SK-N-SH (cell line): ENCODE measurements around the gene SYPL2. TPM values are rescaled to one million over a fixed set of nuclear protein-coding genes. Genes with fewer than 3 reads are reported as not detected.

Experiments used
- CTCF ChIA-PET: fragments of 300-600, 350-600 bp; formaldehyde crosslinking; extraction: SDS; loops from one replicate; lab custom pipeline; 2021; lab: Yijun Ruan, JAX
- POLR2A ChIA-PET: fragments of 350-600 bp; sonication (Branson Sonifier 250); formaldehyde crosslinking; extraction: SDS; loops from one replicate; lab custom pipeline; 2020; ENCODE audit warnings: antibody characterized with exemption, inconsistent platforms; lab: Yijun Ruan, JAX
- DNase-seq: peaks from one replicate; pipeline ENCODE4 v3.0.0; 2012
- H2AFZ ChIP-seq: fragments of 200-600 bp; sonication (generic); 2 replicates; pipeline ENCODE4 v1.8.1; 2016; ENCODE audit warnings: antibody characterized with exemption, mild to moderate bottlenecking, low read depth
- H3F3A ChIP-seq: fragments of 200-600 bp; sonication (generic); replicated peaks from 2 replicates; pipeline ENCODE3; 2016; ENCODE audit warnings: antibody characterized with exemption, mild to moderate bottlenecking; ENCODE audit not compliant: insufficient read depth
- H3K27ac ChIP-seq, 2 experiments: fragments of 200-500 bp in 1 of 2; fragments of 200-600 bp in 1 of 2; sonication (Bioruptor generic) in 1 of 2; sonication (generic), shearing (Covaris generic) in 1 of 2; 2 replicates each; pipeline versions ENCODE4 v1.5.1 to v1.6.1; 2014 to 2016; ENCODE audit warnings: low read depth in 2 of 2, inconsistent platforms in 1 of 2, low read length in 1 of 2, mild to moderate bottlenecking in 1 of 2, mixed read lengths in 1 of 2
- H3K27me3 ChIP-seq: fragments of 200-600 bp; sonication (generic), shearing (Covaris generic); 2 replicates; pipeline ENCODE4 v1.6.1; 2016; ENCODE audit warnings: mixed run types; ENCODE audit not compliant: insufficient read depth
- H3K36me3 ChIP-seq, 2 experiments: fragments of 200-500 bp in 1 of 2; fragments of 200-600 bp in 1 of 2; sonication (Bioruptor generic) in 1 of 2; sonication (generic) in 1 of 2; replicated peaks in 1 of 2; 2 replicates each; pipeline versions ENCODE3 to v1.5.1; 2014 to 2016; ENCODE audit warnings: low read length in 1 of 2, mild to moderate bottlenecking in 1 of 2; ENCODE audit not compliant: insufficient read depth in 2 of 2, control insufficient read depth in 1 of 2
- H3K4me1 ChIP-seq, 2 experiments: fragments of 200-500 bp in 1 of 2; fragments of 200-600 bp in 1 of 2; sonication (Bioruptor generic) in 1 of 2; sonication (generic), shearing (Covaris generic) in 1 of 2; 2 replicates each; pipeline versions ENCODE4 v1.5.1 to v1.6.1; 2014 to 2016; ENCODE audit warnings: low read depth in 1 of 2, low read length in 1 of 2, mixed run types in 1 of 2; ENCODE audit not compliant: insufficient read depth in 2 of 2, control insufficient read depth in 1 of 2
- H3K4me2 ChIP-seq: fragments of 200-600 bp; sonication (generic), shearing (Covaris generic); 2 replicates; pipeline ENCODE4 v1.6.1; 2017; ENCODE audit warnings: mixed run types
- H3K4me3 ChIP-seq, 2 experiments: fragments of 200-500 bp in 1 of 2; fragments of 200-600 bp in 1 of 2; sonication (Bioruptor generic) in 1 of 2; sonication (generic), shearing (Covaris generic) in 1 of 2; 2 replicates each; pipeline versions ENCODE4 v1.5.1 to v1.8.1; 2014 to 2016; ENCODE audit warnings: low read depth in 2 of 2, inconsistent platforms in 1 of 2, low read length in 1 of 2, mild to moderate bottlenecking in 1 of 2, mixed read lengths in 1 of 2, moderate library complexity in 1 of 2
- H3K79me2 ChIP-seq: fragments of 200-600 bp; sonication (generic); 2 replicates; pipeline ENCODE4 v1.8.1; 2017; ENCODE audit warnings: mild to moderate bottlenecking; ENCODE audit not compliant: insufficient read depth
- H3K9ac ChIP-seq: fragments of 200-600 bp; sonication (generic); 2 replicates; pipeline ENCODE4 v1.6.1; 2017; ENCODE audit warnings: mixed run types
- H3K9me2 ChIP-seq: fragments of 200-600 bp; sonication (generic); 2 replicates; pipeline ENCODE4 v1.6.1; 2017; ENCODE audit warnings: mixed run types
- H3K9me3 ChIP-seq: fragments of 200-600 bp; sonication (generic); 2 replicates; pipeline ENCODE4 v1.6.1; 2017; ENCODE audit warnings: mixed run types, mild to moderate bottlenecking, moderate library complexity
- H4K20me1 ChIP-seq: fragments of 200-600 bp; sonication (generic); 2 replicates; pipeline ENCODE4 v1.6.1; 2017; ENCODE audit warnings: mild to moderate bottlenecking, mixed run types; ENCODE audit not compliant: insufficient read depth
- CHD2 ChIP-seq: fragments of 150-350 bp; IDR thresholded peaks from 2 replicates; pipeline ENCODE4 v1.6.1; 2018; ENCODE audit warnings: low read length; ENCODE audit not compliant: partially characterized antibody
- EP300 ChIP-seq, 2 experiments: IDR thresholded peaks; 2 replicates each; pipeline versions ENCODE4 v1.4.0 to v1.6.1; 2012; ENCODE audit warnings: borderline replicate concordance in 1 of 2, low read depth in 1 of 2, low read length in 1 of 2
- FOXM1 ChIP-seq: IDR thresholded peaks from 2 replicates; pipeline ENCODE4 v1.4.0; 2012; ENCODE audit warnings: low read depth, mild to moderate bottlenecking
- GABPA ChIP-seq: IDR thresholded peaks from 2 replicates; pipeline ENCODE4 v1.4.0; 2012; ENCODE audit warnings: low read depth, mild to moderate bottlenecking
- GATA2 ChIP-seq: sonication (generic); formaldehyde crosslinking; IDR thresholded peaks from 2 replicates; pipeline ENCODE4 v1.5.0; 2020; ENCODE audit warnings: mild to moderate bottlenecking, missing genetic modification reagents
- IRF3 ChIP-seq: fragments of 150-350 bp; IDR thresholded peaks from 2 replicates; pipeline ENCODE4 v1.6.1; 2016; ENCODE audit warnings: mild to moderate bottlenecking, low read depth, low read length
- JUND ChIP-seq: IDR thresholded peaks from 2 replicates; pipeline ENCODE4 v1.4.0; 2012
- MAX ChIP-seq: IDR thresholded peaks from 2 replicates; pipeline ENCODE4 v1.4.0; 2012; ENCODE audit warnings: low read depth
- MEF2A ChIP-seq: IDR thresholded peaks from 2 replicates; pipeline ENCODE4 v1.4.0; 2012; ENCODE audit warnings: low read depth, borderline replicate concordance
- MXI1 ChIP-seq: IDR thresholded peaks from 2 replicates; pipeline ENCODE4 v1.6.1; 2012; ENCODE audit warnings: mild to moderate bottlenecking, low read depth, low read length, improper control_type of control experiment
- NFIC ChIP-seq: IDR thresholded peaks from 2 replicates; pipeline ENCODE4 v1.4.0; 2012; ENCODE audit warnings: borderline replicate concordance
- PBX3 ChIP-seq: IDR thresholded peaks from 2 replicates; pipeline ENCODE4; 2012
- POLR2AphosphoS5 ChIP-seq: IDR thresholded peaks from 2 replicates; pipeline ENCODE4 v1.6.1; 2012; ENCODE audit warnings: low read depth, low read length
- RAD21 ChIP-seq: IDR thresholded peaks from 2 replicates; pipeline ENCODE4 v1.6.1; 2012; ENCODE audit warnings: mild to moderate bottlenecking, low read length
- RCOR1 ChIP-seq: fragments of 150-350 bp; IDR thresholded peaks from 2 replicates; pipeline ENCODE4 v1.6.1; 2017; ENCODE audit warnings: antibody characterized with exemption, low read length
- RFX5 ChIP-seq: IDR thresholded peaks from 2 replicates; pipeline ENCODE4 v1.6.1; 2012; ENCODE audit warnings: mild to moderate bottlenecking, improper control_type of control experiment, low read length
- RXRA ChIP-seq: IDR thresholded peaks from 2 replicates; pipeline ENCODE4 v1.4.0; 2012; ENCODE audit warnings: low read depth, mild to moderate bottlenecking, borderline replicate concordance
- SIN3A ChIP-seq: IDR thresholded peaks from 2 replicates; pipeline ENCODE4 v1.6.1; 2012; ENCODE audit warnings: low read depth, mild to moderate bottlenecking, low read length, moderate library complexity, borderline replicate concordance
- SMC3 ChIP-seq: IDR thresholded peaks from 2 replicates; pipeline ENCODE4 v1.6.1; 2012; ENCODE audit warnings: low read depth, low read length, improper control_type of control experiment
- TAF1 ChIP-seq: IDR thresholded peaks from 2 replicates; pipeline ENCODE4 v1.6.1; 2012; ENCODE audit warnings: low read depth, mild to moderate bottlenecking, low read length, moderate library complexity, borderline replicate concordance
- TCF12 ChIP-seq: IDR thresholded peaks from 2 replicates; pipeline ENCODE4 v1.4.0; 2012
- TEAD4 ChIP-seq: IDR thresholded peaks from 2 replicates; pipeline ENCODE4 v1.4.0; 2012; ENCODE audit warnings: mild to moderate bottlenecking, borderline replicate concordance; ENCODE audit not compliant: insufficient read depth
- USF1 ChIP-seq: IDR thresholded peaks from 2 replicates; pipeline ENCODE4 v1.4.0; 2012; ENCODE audit warnings: low read depth, borderline replicate concordance
- YY1 ChIP-seq: IDR thresholded peaks from 2 replicates; pipeline ENCODE4 v1.4.0; 2012; ENCODE audit warnings: low read depth, mild to moderate bottlenecking
- WGBS: methylation state at CpG from one replicate; pipeline ENCODE4 v1.1.6; 2017; ENCODE audit warnings: low lambda C conversion rate; 5-methylcytosine and 5-hydroxymethylcytosine counted together
- polyA plus RNA-seq, 3 experiments: library from polyadenylated mRNA; depleted of rRNA; stranded (reverse); fragments of >200 nt; gene quantifications; 2 replicates each; pipeline ENCODE4 v1.2.3, GENCODE V29; 2012

The SYPL2 gene
- polyA plus RNA-seq, 1 of the 3 experiments (the other 2 are of a cell fraction), result 0.03 TPM

- Histone ChIP-seq H3K9me3 (no peaks in the 10 kb centered on the region), H3K4me3 (peak overlapping the region; percentile 36 to 50; a peak in 3 of 4 replicates), H3K9ac (no peak overlapping the region), H3K4me2 (peak overlapping the region; percentile 71), H3K4me1 (no peaks in the 10 kb centered on the region), H3K9me2 (no peaks in the 10 kb centered on the region), H2AFZ (peak overlapping the region; percentile 66; the same call in 1 of the 2 replicates), H3K27me3 (peaks cover 94% of the 10 kb centered on the region), H3K79me2 (no peaks in the 10 kb centered on the region), H3K36me3 (no peaks in the 10 kb centered on the region), H3K27ac (no peak overlapping the region), H3F3A (no peaks in the 10 kb centered on the region), H4K20me1 (no peaks in the 10 kb centered on the region)
- DNase-seq, result no peak
- POLR2A ChIA-PET, result no interaction called here
- CTCF ChIA-PET, result interaction anchor here (1.2 kb wide), 1 partner anchor 66 kb away, joined by 4 read pairs; no protein-coding TSS in a partner anchor
- TF ChIP-seq POLR2AphosphoS5 (no peak), GABPA (no peak), RAD21 (no peak), RFX5 (no peak), PBX3 (no peak), NFIC (no peak), TCF12 (no peak), TAF1 (no peak), TEAD4 (no peak), YY1 (no peak), SMC3 (no peak), SIN3A (no peak), CHD2 (no peak), GATA2 (no peak), MAX (no peak), MXI1 (no peak), EP300 (IDR thresholded peaks at IDR 0.05; ENCODE audit: borderline replicate concordance in 1 of 2, low read depth in 1 of 2, low read length in 1 of 2) (no peak), JUND (no peak)
- 19% methylated on average over 23 of the region's 24 CpGs for WGBS
Measured at GRCh38 chr1:109466125-109466451, 258 bp upstream of the SYPL2 start.

- H3K4me2 ChIP-seq, result no peak overlapping the region
- no peak for TF ChIP-seq RCOR1
- no peak for TF ChIP-seq IRF3
- TF ChIP-seq USF1, result no peak
- TF ChIP-seq MXI1, result no peak
- TF ChIP-seq FOXM1, result no peak
- TF ChIP-seq PBX3, result no peak
- no peak for TF ChIP-seq EP300 (IDR thresholded peaks at IDR 0.05; ENCODE audit: borderline replicate concordance in 1 of 2, low read depth in 1 of 2, low read length in 1 of 2)
- TF ChIP-seq MEF2A, result no peak
- no peak for TF ChIP-seq JUND
- no peak for TF ChIP-seq RXRA
- no peak for TF ChIP-seq CHD2
- TF ChIP-seq MAX, result no peak
- CTCF ChIA-PET, result interaction anchor here (1.1 kb wide), 1 partner anchor 23 kb away, joined by 5 read pairs; no protein-coding TSS in a partner anchor
- H3K9me2 ChIP-seq, result no peaks in the 10 kb centered on the region
- H3K27me3 ChIP-seq, result peaks cover 94% of the 10 kb centered on the region
- no peak overlapping the region for H3K9ac ChIP-seq
- no peak overlapping the region for H3K4me3 ChIP-seq
- POLR2A ChIA-PET, result no interaction called here
- DNase-seq, result no peak
- H3F3A ChIP-seq, result no peaks in the 10 kb centered on the region
- H3K36me3 ChIP-seq, result no peaks in the 10 kb centered on the region
- H3K9me3 ChIP-seq, result no peaks in the 10 kb centered on the region
- no peak overlapping the region for H3K27ac ChIP-seq
- no peaks in the 10 kb centered on the region for H4K20me1 ChIP-seq
- no peak overlapping the region for H2AFZ ChIP-seq
- H3K4me1 ChIP-seq, result no peaks in the 10 kb centered on the region
- 44% methylated on average over 15 of the region's 23 CpGs for WGBS
- no peaks in the 10 kb centered on the region for H3K79me2 ChIP-seq
Measured at GRCh38 chr1:109467301-109467777, 993 bp downstream of the SYPL2 start.
